GM18870 (cell line): Measurements from ENCODE around the gene SCAP.
"Not testable (repeated sequence)": the region's sequence is repeated elsewhere in the genome, so short reads cannot be mapped to it uniquely, and the experiment has no call there.

ENCODE experiments used
- ATAC-seq: cut with Tn5 transposase; IDR thresholded peaks from one replicate; pipeline ENCODE4 v1.9.1; 2021; ENCODE audit warnings: moderate library complexity; ENCODE audit not compliant: unreplicated experiment

SCAP gene

DNA sequence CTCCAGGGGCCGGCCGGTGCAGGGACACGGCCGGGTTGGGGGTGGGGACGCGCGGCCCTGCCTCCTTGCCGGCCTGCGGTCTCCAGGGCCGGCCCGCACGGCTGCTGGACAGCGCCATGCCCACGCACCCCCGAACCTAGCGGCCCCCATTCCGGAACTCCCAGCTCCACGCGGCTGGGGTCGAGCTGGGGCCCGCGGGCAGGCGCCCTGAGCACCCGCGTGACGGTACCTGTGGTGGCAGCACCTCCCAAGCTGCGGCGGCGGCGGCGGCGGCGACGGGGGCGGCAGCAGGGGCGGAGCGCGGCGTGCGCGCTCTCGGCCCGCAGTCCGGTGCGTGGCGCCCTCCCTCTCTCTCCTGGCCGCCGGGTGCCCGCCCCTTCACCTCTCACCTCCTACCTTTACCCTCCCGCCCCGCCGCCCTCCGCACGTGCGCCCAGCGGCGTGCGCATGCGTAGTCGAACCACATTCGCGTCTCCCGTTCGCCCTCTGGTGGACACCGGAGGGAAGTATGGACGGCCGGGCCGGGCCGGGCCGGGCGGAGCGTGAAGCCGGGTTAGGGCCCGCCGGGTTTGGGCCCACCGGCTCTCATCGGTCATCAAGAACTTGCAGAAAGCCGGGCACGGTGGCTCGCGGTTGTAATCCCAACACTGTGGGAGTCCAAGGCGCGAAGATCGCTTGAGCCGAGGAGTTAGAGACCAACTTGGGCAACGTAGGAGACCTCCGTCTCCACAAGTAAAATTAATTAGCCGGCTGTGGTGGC, at the start of gene SCAP:
SCAP (minus strand) TSS at position 372 of the 760 bp plus-strand sequence. CDS start 32,948 bp downstream, outside the sequence.
- peak; percentile 79 for ATAC-seq

DNA sequence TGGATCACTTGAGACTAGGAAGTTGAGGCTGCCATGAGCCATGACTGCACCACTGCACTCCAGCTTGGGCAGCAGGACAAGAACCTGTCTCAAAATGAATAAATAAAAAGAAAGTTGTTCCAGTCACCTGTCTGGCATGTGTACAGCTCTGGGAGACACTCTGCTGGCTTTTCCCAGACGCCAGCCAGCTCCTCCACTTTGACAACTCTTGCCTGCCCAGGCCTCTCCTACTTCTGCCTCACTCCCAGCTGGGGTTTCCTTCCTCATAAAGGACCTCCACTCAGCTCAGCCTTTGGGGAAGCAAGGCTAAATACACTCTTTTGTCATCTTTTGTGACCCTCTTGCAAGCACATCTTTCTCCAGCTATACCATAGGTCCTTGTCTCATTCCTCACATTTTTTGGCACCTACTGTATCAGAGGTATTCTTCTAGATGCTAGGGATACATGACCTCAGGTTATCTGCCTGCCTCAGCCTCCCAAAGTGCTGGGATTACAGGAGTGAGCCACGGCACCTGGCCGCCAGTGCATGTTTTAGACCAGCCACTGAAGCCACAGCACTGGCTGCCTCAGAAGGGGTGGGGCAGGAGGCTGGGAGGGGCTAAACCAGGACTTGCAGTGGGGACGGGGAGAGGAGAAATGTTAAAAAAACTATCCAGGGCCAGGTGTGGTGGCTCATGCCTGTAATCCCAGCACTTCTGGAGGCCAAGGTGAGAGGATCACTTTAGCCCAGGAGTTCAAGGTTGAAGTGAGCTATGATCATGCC, 47.8 kb upstream of the SCAP start:
- no peak for ATAC-seq

DNA sequence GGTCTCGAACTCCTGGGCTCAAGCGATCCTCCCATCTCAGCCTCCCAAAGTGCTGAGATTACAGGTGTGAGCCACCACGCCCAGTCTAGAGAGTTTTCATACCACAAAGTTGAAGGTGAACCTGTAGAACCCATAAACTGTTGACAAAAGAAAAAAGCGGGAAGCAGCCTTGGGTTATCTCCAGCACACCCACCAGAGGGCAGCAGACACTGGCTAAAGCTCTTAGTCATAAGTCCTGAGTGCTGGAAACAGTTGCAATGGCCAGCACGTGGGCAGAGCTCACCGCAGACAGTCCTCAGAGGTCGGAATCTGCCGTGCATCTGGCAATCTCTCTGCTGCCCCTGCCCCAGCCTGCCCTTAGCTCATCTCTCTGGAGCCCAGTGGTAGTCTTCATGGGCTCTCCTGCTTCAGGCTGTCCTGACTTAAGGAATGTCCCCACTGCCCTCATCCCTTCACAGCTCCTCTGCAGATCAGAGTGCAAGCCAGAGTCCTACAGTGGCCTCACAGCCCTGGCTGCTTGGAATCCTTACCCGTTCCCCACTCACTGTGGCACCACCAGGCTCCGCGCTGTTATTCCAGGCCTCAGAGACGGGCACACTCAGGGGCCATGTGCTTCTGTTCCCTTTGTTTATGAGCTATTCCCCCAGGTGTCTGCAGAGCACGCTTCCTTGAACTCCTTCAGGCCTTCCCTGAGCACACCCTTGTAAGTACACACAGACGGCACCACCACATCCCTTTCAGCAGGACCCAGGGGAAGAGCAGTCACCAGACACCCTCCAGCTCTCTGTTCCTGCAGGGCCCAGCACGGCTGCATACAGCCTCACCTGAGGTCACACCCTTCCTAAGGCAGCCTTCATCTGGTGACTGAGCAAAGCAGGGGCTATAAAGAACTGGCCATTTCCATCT, 46.6 kb upstream of the SCAP start:
- ATAC-seq: no peak

DNA sequence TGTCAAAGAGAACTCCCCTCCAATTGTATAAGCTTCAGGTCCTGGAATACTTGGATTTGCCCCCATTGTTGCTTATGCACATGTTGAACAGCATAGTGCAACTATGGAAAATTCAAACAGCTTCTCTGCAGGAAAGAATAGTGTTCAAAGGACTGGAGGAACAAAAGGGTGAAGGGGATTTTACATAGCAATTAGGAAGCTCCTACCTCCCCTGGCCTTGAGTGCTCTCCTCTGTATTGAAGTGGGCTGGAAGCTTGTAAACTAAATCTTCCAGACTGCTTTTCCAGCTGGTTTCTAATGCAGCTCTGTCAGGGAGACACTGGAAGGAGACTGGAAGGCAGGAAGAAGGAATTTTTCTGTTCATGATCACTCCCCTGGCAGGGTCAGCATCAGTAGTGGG, 45.0 kb upstream of the SCAP start:
- no peak for ATAC-seq

DNA sequence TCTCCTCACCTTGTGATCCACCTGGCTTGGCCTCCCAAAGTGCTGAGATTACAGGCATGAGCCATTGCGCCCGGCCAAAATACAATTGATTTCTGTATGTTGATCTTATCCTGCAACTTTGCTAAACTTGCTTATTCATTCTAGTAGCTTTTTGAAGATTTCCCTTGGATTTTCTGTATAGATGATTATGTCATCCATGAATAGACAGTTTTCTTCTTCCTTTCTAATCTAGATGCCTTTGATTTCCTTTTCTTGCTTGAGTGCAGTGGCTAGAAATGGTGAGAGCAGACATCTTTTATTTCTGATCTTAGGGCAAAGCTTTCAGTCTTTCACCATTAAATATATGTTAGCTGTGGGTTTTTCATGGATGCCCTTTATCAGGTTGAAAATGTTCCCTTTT, 42.2 kb upstream of the SCAP start:
- no peak for ATAC-seq

DNA sequence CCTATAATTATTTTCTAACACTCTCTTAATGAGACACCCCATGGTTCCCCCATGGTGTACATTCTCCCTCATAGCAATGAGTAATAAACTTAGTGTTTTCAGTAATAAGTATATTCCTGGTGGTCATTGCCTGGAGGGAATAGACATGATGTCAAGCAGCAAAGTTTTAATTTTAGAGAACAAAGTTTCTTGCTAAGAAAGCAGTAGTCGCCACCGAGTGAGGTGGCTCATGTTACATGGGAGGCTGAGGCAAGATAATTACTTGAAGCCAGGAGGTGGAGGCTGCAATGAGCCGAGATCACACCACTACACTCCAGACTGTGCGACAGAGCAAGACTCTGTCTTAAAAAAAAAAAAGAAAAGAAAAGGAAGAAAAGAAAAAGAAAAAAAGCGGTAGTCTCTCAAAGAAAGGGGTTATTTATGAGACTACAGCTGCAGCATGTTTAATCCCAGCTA, 40.2 kb upstream of the SCAP start:
- no peak for ATAC-seq

DNA sequence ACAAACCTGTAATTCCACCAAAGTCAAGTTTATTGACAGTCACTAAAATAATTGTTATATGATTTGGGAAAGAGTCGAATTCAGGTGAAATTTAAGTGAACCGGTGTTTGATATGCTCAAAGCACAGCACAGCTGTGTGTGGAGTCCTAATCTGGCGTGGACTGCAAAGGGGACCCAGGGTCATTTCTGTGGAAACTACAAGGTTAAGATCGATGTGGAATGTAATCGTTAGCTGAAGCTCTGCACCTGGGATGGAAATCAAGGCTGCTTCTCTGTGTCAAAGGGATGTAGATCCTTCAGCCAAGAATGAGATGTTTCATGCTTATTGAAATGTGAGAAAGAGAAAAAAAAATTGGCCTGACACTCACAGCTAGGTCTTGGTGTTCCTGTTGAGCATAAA, 39.4 kb upstream of the SCAP start:
- ATAC-seq: no peak

DNA sequence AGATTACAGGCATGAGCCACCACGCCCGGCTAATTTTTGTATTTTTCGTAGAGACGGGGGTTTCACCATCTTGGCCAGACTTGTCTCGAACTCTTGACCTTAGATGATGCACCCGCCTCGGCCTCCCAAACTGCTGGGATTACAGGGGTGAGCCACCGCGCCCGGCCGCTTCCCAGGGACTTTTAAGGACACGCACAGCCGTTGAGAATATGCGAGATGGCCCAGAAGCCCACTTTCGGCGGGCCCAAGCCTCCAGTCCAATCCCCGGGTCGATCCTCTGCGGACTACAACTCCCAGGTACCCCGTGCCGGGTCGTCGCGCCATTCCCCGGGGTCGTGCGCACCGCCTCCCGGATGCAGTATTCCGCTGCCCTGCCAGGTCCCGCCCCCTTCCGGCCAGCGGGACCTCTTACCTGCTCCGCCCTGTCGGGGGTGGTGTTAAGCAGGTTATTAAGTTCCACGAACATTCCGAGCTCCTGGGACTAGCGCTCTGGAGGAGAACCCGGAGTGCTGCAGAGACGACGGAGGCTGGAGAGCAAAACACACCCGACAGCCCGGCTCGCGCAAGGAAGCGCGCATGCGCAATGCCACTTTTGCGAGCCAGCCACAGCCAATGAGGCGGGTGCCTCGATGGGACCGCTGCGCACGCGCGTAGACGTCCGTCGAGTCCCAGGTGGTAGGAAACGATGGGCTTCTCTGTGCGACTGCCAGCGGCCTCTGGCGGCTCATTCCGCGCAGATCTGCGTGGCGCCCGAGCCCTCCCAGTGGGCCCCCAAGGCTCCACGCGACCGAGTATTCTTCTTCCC, 37.6 kb upstream of the SCAP start, which contains the start of gene ELP6:
ELP6 (minus strand) TSS at position 588 of the 805 bp plus-strand sequence; CDS start at position 466, 122 bp downstream.
- peak; percentile 78 for ATAC-seq

DNA sequence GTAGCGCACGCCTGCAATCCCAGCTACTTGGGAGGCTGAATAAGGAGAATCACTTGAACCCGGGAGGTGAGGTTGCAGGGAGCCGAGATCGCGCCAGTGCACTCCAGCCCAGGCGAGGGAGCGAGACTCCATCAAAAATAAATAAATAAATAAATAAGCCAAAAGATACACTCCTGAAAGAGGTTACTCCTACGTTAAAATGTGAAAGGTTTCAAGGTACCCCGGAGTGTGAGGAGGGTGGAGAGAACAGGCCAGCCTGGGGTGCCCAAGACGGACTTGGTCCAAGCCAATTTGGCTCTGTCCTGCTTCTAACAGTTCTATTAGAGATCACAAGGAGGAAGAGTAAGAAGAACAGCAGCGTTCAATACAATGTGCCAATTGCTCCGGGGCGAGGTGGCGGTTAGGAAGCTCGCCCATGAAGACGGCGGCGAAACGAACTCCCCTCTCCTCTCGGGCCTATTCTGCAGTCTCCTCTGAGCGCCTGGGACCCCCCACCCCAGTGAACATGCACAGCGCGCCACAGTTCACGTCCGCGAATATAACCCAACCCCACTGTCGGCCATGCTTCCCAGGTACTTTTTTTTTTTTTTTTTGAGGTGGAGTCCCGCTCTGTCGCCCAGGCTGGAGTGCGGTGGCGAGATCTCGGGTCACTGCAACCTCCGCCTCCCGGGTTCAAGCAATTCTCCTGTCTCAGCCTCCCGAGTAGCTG, 36.8 kb upstream of the SCAP start:
- no peak for ATAC-seq

DNA sequence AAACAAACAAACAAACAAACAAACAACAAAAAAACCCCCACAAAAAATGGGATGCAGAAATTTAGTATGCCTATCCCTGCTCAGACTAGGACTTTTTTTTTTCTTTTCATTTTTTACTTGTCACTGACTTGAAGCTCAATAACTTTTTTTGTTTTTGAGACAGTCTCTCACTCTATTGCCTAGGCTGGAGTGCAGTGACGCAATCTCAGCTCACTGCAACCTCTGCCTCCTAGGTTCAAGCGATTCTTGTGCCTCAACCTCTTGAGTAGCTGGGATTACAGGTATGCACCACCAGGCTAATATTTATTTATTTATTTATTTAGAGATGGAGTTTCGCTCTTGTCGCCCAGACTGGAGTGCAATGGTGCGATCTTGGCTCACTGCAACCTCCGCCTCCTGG, 29.5 kb upstream of the SCAP start:
- not testable (repeated sequence) for ATAC-seq

DNA sequence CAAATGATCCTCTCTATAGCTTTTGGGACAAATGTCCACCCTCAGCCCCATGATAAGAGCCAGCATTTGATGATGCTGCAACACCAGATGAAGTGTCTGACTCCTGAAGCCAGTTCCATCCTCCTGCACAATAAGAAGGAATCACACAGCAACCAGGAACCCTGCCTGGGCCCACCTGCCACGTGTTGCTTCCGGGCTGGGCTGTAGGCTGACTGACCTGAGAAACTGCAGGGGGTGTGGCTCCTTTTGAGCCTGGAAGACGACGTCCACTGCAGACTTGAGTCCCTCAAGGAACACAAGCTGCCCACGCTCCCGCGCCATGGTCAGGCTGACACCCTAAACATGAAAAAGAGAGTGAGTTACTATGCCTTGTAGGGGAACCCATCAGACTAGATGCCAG, 28.4 kb upstream of the SCAP start:
- ATAC-seq: no peak

DNA sequence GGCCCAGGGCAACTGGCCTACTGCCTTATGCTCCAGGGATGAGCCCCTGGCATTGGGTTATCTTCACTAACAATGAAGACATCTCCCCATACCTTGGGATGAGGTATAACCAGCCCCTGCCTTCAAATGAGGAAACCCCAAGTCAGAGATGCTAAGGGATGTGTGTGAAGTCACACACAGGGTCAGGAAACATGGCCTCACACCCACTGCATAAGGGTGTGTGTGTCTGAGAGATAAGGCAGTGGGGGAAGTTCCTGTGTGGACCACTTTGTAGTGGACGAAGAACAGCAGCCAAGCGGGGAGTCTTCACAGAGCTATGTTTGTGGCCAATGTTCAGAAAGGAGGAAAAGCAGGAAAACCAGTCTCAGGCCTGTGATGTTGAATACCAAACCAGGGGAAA, 27.3 kb upstream of the SCAP start:
- ATAC-seq: no peak

DNA sequence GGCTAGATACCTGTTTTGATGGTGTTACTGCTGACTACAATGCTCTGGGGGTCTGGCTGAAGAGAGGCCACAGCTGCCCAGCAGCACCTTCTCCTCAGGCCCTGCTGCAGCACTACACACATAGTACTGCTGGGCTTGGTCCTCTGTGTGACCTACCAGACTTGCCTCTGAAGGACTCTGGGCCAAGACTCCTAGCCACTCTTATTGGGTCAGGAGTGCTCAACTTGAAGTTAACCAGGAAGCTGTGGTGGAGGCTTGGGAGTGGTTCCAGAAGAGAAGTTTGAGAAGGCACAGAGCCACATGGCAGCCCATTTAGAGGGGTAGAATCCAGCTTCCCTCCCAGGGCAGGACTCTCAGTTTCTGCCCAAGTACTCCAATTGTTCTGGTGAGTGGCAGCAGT, 21.2 kb upstream of the SCAP start:
- no peak for ATAC-seq

DNA sequence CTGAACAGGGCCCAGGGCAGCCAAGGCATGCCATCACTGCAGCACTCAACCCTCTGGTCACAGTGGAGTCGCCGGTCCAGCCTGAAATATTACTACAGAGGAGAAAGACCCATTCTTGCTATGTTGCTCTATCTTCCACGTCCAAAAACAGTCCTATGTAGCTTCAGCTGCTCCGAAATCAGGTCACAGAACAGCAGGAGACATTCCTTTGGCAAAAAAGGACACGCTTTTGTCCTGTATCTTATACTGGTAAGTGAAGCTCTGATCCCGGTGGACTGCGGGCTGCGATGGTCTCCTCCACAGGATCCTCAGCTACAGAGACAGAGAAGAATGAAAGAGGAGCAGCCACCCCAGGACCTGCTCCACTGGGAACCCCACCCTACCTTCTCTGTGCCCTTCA, 20.1 kb upstream of the SCAP start:
- no peak for ATAC-seq

DNA sequence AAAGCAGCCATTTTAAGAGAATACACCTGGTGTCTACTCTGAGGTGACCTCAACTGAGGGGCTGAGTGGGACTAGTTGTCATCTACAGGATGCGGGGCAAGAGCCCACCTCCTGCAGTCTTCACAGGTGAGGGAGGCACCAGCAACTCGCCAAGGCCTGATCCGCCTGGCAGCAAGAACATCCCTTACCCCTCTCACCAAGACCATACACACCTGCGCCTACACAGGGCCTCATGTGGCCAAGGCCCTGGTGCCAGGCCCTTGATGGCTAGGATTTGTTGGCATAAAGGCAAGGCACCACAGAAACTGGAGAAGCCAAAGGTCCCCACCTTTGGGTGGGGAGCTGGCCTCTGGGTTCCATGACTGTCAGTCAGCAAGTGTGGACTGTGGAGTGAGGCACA, 19.4 kb upstream of the SCAP start:
- no peak for ATAC-seq

DNA sequence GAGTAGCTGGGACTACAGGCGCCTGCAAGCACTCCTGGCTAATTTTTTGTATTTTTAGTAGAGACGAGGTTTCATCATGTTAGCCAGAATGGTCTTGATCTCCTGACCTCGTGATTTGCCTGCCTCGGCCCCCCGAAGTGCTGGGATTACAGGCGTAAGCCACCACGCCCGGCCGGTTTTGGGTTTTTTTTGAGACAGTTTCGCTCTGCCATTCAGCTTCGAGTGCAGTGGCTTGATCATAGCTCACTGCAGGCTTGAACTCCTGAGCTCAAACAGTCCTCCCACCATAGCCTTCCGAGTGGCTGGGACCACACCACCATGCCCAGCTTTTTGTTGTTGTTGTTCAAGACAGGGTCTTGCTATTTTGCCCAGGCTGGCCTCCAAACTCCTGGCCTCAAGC, 16.0 kb upstream of the SCAP start:
- no peak for ATAC-seq

DNA sequence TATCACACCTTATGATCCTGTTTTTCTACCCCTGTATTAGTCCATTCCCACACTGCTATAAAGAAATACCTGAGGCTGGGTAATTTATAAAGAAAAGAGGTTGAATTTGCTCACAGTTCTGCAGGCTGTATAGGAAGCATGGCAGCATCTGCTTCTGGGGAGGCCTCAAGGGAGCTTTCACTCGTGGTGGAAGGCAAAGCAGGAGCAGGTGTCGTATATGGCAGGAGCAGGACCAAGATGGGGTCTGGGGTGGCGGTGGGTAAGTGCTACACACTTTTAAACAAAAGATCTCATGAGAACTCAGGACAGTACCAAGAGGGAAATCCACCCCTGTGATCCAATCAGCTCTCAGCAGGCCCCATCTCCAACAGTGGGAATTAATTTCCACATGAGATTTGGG, 15.4 kb upstream of the SCAP start:
- no peak for ATAC-seq

DNA sequence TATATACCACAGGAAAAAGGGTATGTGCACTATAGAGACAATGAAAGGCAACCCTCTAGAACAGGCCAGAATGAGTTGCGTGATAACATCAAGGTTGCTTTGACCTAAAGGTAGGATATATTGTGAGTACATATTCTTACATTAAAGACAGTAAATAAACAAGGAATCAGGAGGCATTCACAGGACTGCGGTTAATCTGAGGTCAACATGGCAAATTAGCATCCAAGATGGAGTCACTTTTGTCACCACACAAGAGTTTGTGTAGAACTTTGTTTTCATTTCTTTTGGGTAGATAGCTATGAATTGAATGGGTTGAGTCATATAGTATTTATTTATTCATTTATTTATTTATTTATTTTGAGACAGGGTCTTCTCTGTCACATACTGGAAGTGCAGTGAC, 11.5 kb upstream of the SCAP start:
- no peak for ATAC-seq

DNA sequence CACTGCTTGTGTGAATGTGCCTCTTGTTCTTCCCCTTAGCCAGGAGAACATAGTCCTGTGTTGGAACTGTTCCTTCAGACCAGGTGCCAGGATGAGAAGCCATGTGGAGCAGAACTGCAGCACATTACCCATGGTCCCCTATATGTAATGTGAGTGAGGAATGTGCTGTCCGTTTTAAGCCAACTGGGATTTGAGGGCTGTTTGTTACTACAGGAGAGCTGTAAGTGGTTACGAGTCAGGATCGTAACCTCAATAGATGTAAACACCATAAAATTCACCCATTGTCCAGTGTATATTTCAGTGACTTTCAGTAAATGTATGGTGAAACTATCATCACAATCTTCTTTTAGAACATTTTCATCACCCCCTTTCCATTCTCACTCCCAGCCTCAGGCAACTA, 10.1 kb upstream of the SCAP start:
- ATAC-seq: no peak

DNA sequence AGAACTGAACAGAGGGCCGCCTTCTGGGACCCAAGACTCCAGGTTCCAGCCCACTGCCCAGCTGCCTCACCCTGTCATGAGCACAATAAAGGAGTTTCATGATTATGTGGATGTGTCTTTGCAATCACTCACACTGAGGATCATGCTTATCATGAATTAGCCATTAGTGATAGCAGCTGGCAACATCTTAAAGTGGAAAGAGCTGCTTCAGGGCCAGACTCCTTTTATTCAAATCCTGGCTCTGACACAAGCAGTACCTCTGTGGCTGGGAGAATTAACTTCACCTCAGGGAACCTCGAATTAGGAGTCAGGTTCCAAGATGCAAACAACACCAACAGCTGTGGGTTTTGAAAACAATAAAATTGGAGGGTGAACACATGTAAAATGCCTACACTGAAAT, 6.6 kb upstream of the SCAP start:
- no peak for ATAC-seq
